HG03139 (cell line): ENCODE data around the gene AADACL4.
"Not testable (repeated sequence)": the region's sequence is repeated elsewhere in the genome, so short reads cannot be mapped to it uniquely, and the experiment has no call there.

Experiments
- ATAC-seq: cut with Tn5 transposase; IDR thresholded peaks from one replicate; pipeline ENCODE4 v1.9.1; 2021; ENCODE audit not compliant: unreplicated experiment

Gene AADACL4

DNA sequence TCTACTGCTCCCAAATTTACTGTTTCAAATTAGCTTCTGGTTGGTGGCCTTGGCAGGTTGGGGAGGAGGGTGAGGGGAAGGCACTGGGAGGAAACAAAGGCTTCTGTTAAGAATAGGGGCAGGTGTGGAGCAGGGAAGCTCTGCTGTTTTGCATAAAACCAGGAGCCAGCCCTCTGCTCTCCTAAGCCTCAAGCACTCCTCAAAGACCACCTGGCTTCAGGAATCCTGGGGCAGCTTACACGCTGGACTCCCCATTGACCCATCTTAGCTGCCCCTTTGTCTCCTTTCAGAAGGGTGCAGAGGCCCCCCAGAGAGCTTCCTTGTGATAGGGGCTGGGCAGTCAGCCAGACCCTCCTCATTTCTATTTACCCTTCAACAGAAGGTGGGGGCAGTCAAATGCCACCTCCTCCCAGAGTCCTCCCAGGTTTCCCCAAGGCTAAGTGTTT, 14.4 kb upstream of the AADACL4 start:
- no peak for ATAC-seq

DNA sequence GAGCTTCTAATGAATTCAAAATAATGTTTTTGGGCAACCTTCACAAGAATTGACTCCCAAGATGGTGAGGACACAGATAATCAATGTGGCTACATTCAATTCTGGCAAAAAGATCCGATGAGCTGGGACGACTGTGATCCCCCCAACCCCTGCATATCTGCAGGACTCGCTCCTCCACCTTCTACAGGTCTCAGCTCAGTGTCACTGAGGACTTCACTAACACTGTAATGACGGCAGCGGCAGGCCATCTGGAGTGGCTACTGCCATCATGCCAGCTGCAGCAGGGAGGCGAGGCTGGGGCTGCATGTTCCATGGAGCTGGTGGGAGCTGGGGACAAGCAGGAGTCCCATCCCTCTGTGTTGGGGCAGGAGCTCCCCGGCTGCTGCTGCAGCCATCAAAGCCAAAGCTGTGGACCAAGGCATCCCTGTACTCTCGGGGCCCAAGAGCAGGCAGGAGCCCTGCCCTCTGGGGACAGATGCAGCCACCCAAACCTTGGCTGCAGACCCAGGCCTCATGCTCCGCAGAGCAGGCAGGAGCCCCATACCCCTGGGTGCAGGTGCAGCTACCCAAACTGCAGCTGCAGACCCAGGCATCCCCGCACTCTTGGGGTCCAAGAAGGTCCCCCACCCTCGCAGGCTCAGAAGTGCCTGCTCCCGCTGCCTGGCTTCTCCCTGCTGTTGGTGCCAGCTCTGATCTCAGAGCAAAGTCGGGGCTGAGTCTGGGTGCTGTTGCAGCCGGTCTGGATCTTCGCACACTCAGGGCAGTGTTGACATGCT, 13.7 kb upstream of the AADACL4 start:
- no peak for ATAC-seq

DNA sequence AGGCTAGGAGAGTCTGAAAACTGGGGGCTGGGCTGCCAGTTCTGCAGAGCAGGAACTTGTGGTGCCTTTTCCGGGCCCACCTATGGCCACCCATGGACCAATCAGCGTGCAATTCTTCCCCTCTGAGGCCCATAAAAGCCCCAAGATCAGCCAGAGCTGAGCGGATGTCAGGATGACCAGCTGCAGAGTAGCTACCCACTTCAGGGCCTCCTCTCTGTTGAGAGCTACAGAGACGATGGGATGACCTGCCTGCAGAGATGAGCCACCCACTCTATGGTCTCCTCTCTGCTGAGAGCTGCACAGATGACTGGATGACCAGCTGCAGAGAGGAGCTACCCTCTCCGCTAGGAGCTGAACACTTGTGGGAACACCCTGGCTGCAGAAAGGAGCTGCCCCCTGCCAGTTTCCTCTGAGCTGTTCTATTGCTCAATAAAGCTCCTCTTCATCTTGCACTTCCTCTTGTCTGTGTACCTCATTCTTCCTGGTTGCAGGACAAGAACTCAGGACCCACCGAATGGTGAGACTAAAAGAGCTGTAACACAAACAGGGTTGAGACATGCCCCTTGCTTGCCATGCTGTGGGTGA, 12.8 kb upstream of the AADACL4 start:
- ATAC-seq: no peak

DNA sequence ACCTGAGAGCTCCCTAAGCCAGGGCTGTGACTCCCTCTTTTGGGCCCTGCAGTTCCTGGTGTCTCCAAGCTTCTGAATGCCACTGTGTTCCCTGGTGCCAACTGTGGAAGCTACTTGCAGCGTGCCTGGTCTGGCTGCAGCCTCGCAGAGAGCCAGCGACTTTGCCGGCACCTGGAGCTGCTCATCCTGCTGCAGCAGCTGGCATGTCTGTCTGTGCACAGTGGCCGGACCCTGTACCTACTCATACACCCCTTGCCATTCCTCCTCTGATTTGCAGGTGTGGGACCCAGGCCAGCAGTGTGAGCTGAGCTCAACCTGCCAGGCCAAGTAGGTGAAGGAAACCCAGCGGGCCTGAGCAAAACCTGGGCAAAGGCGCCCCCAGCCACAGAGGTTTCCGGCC, 12.3 kb upstream of the AADACL4 start:
- ATAC-seq: no peak

DNA sequence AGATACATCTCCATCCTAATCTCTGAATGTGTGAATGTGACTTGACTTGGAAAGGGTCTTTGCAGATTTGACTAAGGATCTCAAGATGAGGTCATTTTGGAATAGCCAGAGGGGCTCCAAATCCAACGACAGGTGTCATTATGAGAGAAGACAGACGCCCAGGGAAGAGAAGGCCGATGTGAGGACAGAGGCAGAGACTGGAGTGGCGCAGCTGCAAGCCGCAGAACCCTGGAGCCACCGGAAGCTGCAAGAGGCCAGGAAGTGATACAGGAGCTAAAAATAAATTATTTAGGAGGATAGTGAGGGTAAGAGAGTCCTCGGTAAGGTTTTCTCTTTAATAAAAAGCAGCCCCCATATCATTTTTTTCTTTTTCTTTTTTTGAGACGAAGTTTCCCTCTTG, 9.7 kb upstream of the AADACL4 start:
- ATAC-seq: no peak

DNA sequence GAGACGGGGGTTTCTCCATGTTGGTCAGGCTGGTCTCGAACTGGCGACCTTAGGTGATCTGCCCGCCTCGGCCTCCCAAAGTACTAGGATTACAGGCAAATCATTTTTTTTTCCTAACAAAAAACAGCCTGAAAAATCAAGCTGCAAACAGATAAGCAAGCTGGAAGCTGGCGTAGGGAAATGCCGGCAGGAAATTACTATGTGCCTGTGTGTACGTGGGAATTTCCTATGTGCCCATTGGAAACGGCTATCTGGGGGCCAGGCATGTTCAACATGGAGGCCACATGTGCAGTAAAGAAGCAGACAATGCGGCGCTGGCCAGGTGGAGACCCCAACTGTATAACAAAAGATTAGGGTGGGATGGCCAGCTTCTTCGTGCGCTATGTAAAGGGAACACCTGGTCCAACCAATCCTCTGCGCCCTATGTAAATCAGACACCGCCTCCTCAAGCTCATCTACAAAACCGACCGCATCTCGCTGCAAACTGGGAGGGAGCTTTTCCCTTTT, 9.1 kb upstream of the AADACL4 start:
- no peak for ATAC-seq

DNA sequence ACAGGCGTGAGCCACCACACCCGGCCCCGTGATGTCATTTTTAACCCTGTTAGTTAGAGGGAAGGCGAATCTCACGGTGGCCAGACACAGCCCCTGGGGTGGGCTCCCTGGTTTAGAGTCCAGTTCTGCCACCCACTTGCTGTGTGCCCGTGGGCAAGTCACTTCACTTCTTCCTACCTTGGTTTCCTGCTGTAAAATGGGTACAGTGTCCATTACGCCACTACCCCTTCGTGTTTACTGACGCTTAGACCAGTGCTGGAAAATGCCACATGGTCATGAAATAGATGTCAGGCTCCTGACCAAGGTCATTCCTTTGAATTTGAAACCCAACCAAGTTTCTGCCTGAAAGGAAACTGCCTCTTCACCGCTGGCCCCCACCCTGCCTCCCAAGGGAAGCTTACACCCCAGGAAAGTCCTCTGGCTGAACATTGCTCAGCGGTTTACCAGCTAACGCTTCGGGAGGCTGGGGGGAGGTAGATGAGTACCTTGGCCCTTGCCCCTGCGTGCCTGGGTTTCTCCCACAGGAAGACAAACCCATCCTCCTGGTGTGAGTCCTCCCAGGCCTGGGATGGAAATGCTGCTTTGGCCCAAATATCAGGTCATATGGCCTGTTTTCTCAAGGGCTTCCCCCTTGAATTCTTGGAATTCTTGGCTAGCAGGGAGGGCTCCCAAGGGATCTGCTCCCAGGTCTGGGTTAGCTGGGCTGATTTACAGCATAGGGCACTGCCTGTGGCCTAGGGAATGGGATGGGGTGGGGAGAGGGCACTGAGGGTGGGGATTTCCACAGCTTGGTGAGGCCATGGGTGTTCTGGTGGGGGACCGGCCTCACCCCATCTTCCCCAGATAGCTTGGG, 7.6 kb upstream of the AADACL4 start:
- ATAC-seq: no peak

DNA sequence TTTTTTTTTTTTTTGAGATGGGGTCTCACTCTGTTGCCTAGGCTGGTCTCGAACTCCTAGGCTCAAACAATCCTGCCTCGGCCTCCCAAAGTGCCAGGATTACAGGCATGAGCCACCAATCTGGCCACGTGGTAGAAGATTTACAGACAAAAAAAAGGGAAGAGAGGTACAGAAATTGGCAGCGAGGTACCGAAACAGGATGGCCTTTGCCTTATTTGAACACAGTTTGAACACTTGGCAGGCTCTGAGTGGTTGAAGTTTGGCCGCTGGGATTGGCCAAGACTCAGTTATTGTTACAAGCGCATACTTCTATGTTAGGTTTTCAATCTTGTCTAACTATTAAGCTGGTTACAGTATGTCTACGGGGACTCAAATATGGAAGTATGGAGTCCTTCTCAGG, 6.2 kb upstream of the AADACL4 start:
- no peak for ATAC-seq

DNA sequence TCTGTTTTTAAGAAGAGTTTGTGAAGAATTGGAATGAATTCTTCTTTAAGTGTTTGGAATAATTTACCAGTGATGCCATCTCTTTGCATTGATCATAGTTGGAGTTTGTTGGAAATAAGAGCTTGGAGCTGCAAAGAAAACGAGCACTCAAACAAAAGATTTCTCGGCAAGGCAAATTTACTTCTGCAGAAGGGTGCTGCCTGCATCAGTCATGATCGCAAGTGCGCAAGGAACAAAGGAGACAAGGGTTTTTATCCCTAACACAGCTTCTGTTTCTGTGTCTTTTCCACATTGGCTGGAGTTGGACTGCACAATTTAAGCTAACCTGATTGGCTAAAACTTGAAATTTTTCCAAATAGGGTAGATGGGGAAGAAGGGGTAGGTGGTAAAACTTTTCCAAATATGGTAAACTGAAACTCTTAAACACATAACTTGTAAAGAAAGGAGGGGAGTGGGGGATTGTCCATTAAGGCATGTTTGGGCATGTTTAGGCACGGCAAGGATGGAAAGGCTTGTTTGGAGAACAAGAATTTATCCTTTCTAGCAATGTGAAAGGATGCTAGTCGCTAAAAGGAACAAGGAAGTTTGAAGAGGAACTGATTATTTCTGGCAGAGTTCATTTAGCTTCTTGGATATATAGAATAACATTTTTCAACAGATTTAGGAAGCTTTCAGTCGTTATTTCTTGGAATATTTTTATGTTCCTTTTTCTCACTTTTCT, 3.5 kb upstream of the AADACL4 start:
- ATAC-seq: no peak

DNA sequence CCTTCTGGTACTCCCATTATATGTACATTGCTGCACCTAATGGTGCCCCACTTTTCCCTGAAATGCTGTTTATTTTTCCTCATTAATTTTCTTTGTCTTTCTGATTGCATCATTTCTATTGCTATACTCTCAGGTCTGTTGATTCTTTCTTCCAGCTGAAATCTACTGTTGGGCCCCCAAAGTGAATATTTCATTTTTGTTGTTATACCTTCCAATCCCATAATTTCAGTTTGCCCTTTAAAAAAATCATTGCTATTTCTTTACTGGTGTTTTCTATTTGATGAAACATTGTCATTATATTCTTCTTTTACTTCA, 3.0 kb upstream of the AADACL4 start:
- no peak for ATAC-seq

DNA sequence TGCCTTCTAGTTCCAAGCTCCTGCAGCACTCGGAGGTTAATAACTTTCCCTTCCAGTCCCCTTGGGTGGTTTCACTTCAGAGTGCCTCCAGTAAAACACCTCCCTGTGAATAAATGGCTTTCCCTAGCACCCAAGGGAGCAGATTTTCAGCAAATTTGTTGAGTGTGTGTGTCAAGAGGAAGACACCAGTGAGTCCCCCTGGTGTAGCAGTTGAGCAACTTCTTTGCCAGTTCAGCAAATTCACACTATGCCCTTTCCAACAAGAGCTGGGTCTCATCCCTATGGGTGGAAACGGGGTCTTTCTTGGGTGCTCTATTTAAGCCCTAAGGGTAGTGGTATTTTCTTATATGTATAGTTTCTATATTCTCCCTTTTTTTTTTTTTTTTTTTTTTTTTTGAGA, 806 bp upstream of the AADACL4 start:
- ATAC-seq: no peak

DNA sequence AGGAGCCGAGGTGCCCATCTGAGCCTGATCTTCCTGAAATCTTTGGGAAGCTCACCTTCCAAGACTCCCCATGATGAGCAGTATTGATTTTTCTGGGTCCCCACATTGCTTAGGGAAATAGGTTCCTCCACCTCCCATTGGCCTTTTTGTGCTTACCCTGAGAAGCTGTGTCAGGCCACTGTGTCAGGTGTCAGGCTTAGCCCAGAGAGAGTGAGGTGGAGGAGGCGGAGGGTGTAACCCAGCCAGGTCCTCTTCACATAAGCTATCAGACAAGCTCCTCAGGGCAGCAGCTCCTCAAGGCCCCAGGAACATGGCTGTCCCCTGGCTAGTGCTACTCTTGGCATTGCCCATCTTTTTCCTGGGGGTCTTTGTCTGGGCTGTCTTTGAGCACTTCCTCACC, 352 bp downstream of the AADACL4 start:
- ATAC-seq: no peak

DNA sequence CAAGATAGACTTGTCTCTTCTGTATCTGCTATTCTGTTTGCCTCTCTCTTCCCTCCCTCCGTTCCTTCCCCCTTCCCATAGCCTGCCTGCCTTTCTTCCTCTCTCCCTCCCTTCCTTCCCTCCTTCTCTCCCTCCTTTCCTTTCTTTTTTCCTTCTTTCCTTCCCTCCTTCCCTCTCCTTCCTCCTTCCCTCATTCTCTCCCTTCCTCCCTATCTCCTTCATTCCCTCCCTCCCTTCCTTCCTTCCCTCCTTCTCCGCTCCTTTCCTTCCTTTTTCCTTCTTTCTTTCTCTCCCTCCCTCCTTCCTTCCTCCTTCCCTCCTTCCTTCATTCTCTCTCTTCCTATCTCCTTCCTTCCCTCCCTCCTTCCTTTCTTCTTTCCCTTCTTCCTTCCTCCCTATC, 944 bp downstream of the AADACL4 start:
- no peak for ATAC-seq

DNA sequence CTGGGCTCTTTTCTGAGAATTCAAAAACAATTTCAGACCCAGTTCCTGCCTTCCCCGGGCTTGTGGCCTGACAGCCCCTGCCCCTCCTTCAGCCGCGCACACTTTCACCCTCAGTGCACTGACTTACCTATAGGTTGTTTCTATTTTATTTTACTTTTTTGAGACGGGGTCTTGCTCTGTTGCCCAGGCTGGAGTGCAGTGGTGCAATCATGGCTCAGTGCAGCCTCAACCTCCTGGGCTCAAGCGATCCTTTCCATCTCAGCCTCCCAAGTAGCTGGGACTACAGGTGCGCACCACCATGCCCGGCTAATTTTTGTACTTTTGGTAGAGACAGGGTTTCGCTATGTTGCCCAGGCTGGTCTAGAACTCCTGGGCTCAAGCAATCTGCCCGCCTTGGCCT, 1.5 kb downstream of the AADACL4 start:
- not testable (repeated sequence) for ATAC-seq

DNA sequence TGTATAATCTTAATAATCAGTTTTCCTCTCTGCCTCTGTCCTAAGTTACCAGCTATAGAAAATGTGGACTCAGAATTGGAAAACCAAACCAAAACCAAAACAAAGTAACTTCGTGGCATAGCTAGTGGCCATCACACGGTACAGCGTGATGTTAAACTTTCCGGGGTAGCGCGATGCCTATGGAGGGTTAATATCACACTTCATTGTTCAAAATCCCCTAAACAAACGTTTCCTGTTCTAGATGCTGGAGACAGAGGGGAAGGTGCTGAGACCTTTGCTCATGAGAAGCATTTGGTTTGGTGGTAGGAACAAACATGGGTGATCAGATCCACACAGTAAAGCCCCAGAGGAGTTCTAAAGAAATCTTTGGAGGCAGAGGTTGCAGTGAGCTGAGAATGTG, 4.9 kb downstream of the AADACL4 start:
- ATAC-seq: no peak

DNA sequence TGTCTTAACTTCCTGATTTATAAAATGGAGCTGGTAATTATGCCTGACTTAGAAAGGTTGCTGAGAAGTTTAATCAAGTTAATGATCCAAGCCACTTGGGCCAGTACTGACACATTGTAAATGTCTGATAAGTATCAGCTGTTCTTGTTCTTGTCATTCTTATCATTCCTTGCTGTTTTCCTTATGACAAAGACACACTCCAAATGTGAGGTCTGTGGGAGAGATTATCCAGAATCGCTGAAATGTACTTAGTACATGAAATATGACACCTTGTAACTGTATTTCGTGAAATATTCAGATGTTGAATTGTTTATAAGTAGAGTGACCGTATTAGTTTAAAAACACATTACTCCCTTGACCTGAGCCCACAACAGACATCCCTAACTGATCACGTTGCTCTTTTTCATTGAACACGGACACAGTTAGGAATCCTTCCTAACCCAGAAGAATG, 6.1 kb downstream of the AADACL4 start:
- ATAC-seq: no peak

DNA sequence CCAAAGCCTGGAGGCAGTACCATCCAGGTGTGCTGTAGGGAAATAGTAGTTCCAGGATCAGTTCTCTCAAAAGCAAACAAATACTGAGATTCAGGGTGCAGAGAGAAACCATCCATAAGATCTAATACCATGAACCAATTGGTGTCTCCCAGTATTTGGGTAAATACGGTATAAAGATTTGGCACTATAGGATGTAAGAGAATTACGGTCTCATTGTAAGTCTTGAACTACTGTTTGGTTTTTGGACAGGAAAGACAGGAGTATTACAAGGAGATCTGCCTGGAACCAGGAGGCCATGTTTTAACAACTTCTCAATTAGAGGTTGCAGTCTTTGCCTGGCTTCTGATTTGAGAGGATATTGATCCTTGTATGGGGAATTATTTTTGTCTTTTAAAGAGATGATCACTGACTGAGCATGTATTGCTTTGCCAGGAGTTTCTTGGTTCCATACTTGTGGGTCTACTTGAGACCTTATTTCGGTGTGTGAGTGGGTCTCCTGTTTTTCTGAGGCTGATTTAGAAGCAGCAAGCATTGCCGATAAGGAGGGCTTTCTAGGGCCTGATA, 10.2 kb downstream of the AADACL4 start:
- ATAC-seq: no peak

DNA sequence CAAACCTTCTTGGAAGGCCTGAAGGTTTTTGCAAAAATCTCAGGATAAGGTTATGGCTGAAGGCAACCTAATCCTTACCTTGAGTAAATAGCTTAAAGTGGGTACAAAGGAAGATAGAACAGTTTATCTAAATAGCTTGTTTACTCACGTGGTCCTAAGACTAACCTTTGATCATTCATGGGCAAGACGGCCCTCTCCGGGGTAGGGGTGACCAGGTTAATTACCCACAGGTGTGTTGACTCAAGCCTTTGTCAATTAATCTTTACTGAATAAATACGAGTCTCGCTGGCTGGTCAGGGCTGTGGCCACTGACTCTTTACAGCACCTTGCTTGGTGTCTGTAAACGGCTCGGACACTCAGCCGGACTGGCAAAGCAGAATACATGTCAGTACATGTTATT, 10.8 kb downstream of the AADACL4 start:
- no peak for ATAC-seq

DNA sequence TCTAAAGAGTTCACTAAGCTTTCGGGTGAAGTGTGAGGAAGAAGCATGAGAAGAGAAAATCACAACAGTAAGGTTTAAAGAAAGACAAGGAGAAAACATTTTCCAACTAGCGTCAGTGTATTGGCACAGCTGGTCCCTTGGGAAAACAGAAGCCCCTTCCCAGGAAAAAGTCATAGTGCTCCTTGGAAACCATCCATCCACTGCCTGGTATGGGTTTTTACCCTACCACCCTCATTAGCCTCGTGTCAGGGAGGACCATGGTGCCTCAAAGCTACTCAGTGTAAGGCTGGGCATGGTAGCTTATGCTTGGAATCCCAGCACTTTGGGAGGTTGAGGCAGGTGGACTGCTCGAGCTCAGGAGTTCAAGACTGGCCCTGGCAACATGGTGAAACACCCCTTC, 12.7 kb downstream of the AADACL4 start:
- ATAC-seq: no peak

DNA sequence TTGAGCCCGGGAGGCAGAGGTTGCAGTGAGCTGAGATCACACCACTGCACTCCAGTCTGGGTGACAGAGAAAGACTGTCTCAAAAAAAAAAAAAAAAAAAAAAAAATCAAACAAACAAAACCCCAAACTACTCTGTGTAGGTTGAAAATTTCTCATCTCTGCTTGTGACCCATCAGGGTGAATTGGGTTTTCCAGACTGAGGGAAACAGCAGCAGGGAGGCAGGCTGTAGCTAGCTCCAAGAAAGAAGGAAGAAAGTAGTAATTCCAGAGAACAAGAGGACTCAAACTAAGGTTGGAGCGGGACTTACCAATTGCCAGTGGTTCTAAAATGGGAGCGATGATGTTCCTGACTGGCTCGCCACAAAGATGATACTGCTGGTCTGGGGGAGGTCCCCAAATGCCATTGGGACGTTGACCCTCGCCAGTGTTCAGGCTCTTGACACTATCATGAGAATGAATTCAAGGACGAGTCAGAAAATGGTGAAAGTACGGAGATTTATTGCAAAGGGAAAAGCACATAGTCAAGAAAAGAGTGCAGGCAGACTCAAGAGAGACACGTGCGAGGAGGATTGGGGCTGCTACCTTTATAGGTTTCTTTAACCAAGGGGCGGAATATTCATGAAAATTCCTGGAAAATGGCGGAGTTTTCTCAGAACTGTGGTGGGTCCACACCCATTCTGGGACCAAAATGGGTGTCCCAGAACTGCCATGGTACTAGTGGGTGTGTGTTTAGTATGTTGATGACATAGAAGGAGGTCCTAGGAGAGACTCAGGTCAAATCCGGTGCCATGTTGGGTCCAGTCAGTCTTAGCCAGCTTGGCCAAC, 13.4 kb downstream of the AADACL4 start:
- ATAC-seq: no peak
